Natural killer cell (primary cell): Measurements from ENCODE around the gene TNFRSF17. TPM values are rescaled to one million over a fixed set of nuclear protein-coding genes. Genes with fewer than 3 reads are reported as not detected.

Experiments used
- ATAC-seq, 3 donors: fragments of 150-1000 bp in 2 of 3; fragments of 200-7000 bp in 1 of 3; cut with Tn5 transposase; 1 replicate in 1 of 3; 2 replicates in 2 of 3; pipeline ENCODE4 v1.10.0; 2021; ENCODE audit warnings: mild to moderate bottlenecking in 2 of 3, moderate library complexity in 2 of 3
- DNase-seq, 2 donors: peaks; one replicate each; pipeline versions ENCODE4 v3.0.0 to v3.0.0-alpha.2; 2013 to 2021; ENCODE audit warnings: mixed read lengths in 1 of 2
- H3K27ac ChIP-seq: one replicate; pipeline ENCODE4 v1.5.1; 2013; ENCODE audit warnings: mild to moderate bottlenecking, low read length
- H3K27me3 ChIP-seq: one replicate; pipeline ENCODE4 v1.6.1; 2013; ENCODE audit warnings: low read length; ENCODE audit not compliant: control insufficient read depth, insufficient read depth
- H3K36me3 ChIP-seq: one replicate; pipeline ENCODE4 v1.6.1; 2013; ENCODE audit warnings: low read length; ENCODE audit not compliant: control insufficient read depth, insufficient read depth
- H3K4me1 ChIP-seq: one replicate; pipeline ENCODE4 v1.6.1; 2013; ENCODE audit warnings: low read length; ENCODE audit not compliant: control insufficient read depth, insufficient read depth
- H3K4me3 ChIP-seq: one replicate; pipeline ENCODE4 v1.5.1; 2013; ENCODE audit warnings: low read length
- H3K9me3 ChIP-seq: one replicate; pipeline ENCODE4 v1.6.1; 2013; ENCODE audit warnings: low read length; ENCODE audit not compliant: control insufficient read depth, insufficient read depth
- H3K27ac Mint-ChIP-seq, 2 donors: one replicate each; pipeline ENCODE4 v1.8.0; 2022; ENCODE audit warnings: mild to moderate bottlenecking in 2 of 2, mixed read lengths in 2 of 2, moderate library complexity in 1 of 2
- H3K27me3 Mint-ChIP-seq, 2 donors: one replicate each; pipeline ENCODE4 v1.8.0; 2022; ENCODE audit warnings: low read depth in 2 of 2, mixed read lengths in 2 of 2
- H3K36me3 Mint-ChIP-seq: one replicate; pipeline ENCODE4 v1.8.0; 2022; ENCODE audit warnings: mixed read lengths
- H3K4me1 Mint-ChIP-seq, 2 donors: one replicate each; pipeline ENCODE4 v1.8.0; 2022; ENCODE audit warnings: mixed read lengths in 2 of 2
- H3K4me3 Mint-ChIP-seq: one replicate; pipeline ENCODE4 v1.8.0; 2022; ENCODE audit warnings: mild to moderate bottlenecking, moderate library complexity, mixed read lengths
- H3K9me3 Mint-ChIP-seq, 2 donors: one replicate each; pipeline ENCODE4 v1.8.0; 2022; ENCODE audit warnings: mixed read lengths in 2 of 2
- CTCF ChIP-seq: fragments of 200-600 bp; IDR thresholded peaks from one replicate; pipeline ENCODE4 v1.8.0; 2022; ENCODE audit warnings: antibody characterized with exemption
- WGBS: methylation state at CpG from one replicate; pipeline ENCODE4 v1.1.7; 2013; ENCODE audit warnings: missing lambda C conversion rate; ENCODE audit not compliant: insufficient coverage; 5-methylcytosine and 5-hydroxymethylcytosine counted together
- intact Hi-C: fragments of 100-400 bp; cut with micrococcal nuclease; formaldehyde crosslinking; loops from one replicate; pipeline ENCODE4 v1.14.2; 2022
- total RNA-seq, 4 donors: library from RNA; stranded (reverse); fragments of 120-200 nt in 1 of 4; gene quantifications; one replicate each; pipeline versions ENCODE4 v1.2.3 to v1.2.4, GENCODE V29; 2013 to 2022

The TNFRSF17 gene
- total RNA-seq, 3 donors from 2014 or later (not counting 1 experiment from before 2014, with no cell fraction given), result 6.6 TPM; not detected in 2

- no peak overlapping the region for H3K27ac ChIP-seq
- H3K27ac Mint-ChIP-seq, result peak overlapping the region; percentile 58 to 60
- WGBS, result 96% methylated on average over 10 of the region's 16 CpGs
These were observed 27.8 kb downstream of the TNFRSF17 start for GRCh38 chr16:11992586-11993524.

GRCh38 chr16:11994143-11995119, 29.4 kb downstream of the TNFRSF17 start:
- no peaks in the 10 kb centered on the region for H3K36me3 ChIP-seq
- DNase-seq (no peak), ATAC-seq (peak; percentile 66 to 78 (median 74))
- WGBS, result 75% methylated on average over 8 of the region's 8 CpGs
- H3K27ac ChIP-seq, result peak overlapping the region; percentile 25
- Mint-ChIP-seq H3K27ac (peak overlapping the region; percentile 66 to 80), H3K27me3 (no peaks in the 10 kb centered on the region), H3K4me3 (no peak overlapping the region), H3K9me3 (no peaks in the 10 kb centered on the region), H3K36me3 (no peaks in the 10 kb centered on the region), H3K4me1 (peaks cover 36 to 40% of the 10 kb centered on the region in 2 donors)
- no peaks in the 10 kb centered on the region for H3K27me3 ChIP-seq
- H3K4me1 ChIP-seq, result peaks cover 26% of the 10 kb centered on the region
- H3K9me3 ChIP-seq, result no peaks in the 10 kb centered on the region
- intact Hi-C loops, result no loop called here
- no peak overlapping the region for H3K4me3 ChIP-seq
- no peak for TF ChIP-seq CTCF

More at GRCh38 chr16:11992586-11993524, 27.8 kb downstream of the TNFRSF17 start:
- peaks cover 26% of the 10 kb centered on the region for H3K4me1 ChIP-seq
- peaks cover 28 to 33% of the 10 kb centered on the region in 2 donors for H3K4me1 Mint-ChIP-seq
- H3K36me3 Mint-ChIP-seq, result no peaks in the 10 kb centered on the region
- H3K4me3 ChIP-seq, result no peak overlapping the region
- intact Hi-C loops, result no loop called here
- TF ChIP-seq CTCF, result no peak
- ATAC-seq, result no peak
- H3K9me3 Mint-ChIP-seq, result no peaks in the 10 kb centered on the region
- no peak for DNase-seq
- no peak overlapping the region for H3K4me3 Mint-ChIP-seq
- H3K27me3 Mint-ChIP-seq, result no peaks in the 10 kb centered on the region
- H3K27me3 ChIP-seq, result no peaks in the 10 kb centered on the region
- H3K36me3 ChIP-seq, result no peaks in the 10 kb centered on the region
- H3K9me3 ChIP-seq, result no peaks in the 10 kb centered on the region

- H3K27me3 Mint-ChIP-seq, result no peaks in the 10 kb centered on the region
- Histone ChIP-seq H3K27me3 (no peaks in the 10 kb centered on the region), H3K4me3 (no peak overlapping the region), H3K27ac (no peak overlapping the region), H3K4me1 (peaks cover 26% of the 10 kb centered on the region), H3K9me3 (no peaks in the 10 kb centered on the region), H3K36me3 (peaks cover 2% of the 10 kb centered on the region)
- WGBS, result 88% methylated on average over 9 of the region's 9 CpGs
- no peak overlapping the region for H3K27ac Mint-ChIP-seq
- intact Hi-C loops, result no loop called here
- no peak for TF ChIP-seq CTCF
- H3K9me3 Mint-ChIP-seq, result no peaks in the 10 kb centered on the region
- peaks cover 32 to 35% of the 10 kb centered on the region in 2 donors for H3K4me1 Mint-ChIP-seq
- ATAC-seq (no peak), DNase-seq (no peak)
- H3K4me3 Mint-ChIP-seq, result no peak overlapping the region
- no peaks in the 10 kb centered on the region for H3K36me3 Mint-ChIP-seq
These were observed 31.7 kb downstream of the TNFRSF17 start for GRCh38 chr16:11996433-11997330.
